Panc1 (cell line): ENCODE results near the gene CEP131. TPM values are rescaled to one million over a fixed set of nuclear protein-coding genes. Genes with fewer than 3 reads are reported as not detected.
A peak's percentile ranks its signal among the peaks of the same experiment; 100 is the strongest.

Experiments used
- ATAC-seq: fragments of 200-7000 bp; cut with Tn5 transposase; 2 replicates; pipeline ENCODE4 v1.9.1; 2020; ENCODE audit warnings: mild to moderate bottlenecking, moderate library complexity
- Bru-seq: library from RNA; stranded (reverse); fragments of 400-500 nt; gene quantifications from one replicate; lab custom pipeline; 2021; lab: Mats Ljungman, UMichigan
- BruChase-seq, 2 experiments: library from RNA; stranded (reverse); fragments of 400-500 nt; gene quantifications; one replicate each; lab custom pipeline; 2021; lab: Mats Ljungman, UMichigan
- BruUV-seq: library from RNA; stranded (reverse); fragments of 400-500 nt; replicated peaks from 2 replicates; lab custom pipeline; 2021; lab: Mats Ljungman, UMichigan
- CTCF ChIA-PET: fragments of 300-600 bp; sonication (Branson Sonifier 250); formaldehyde crosslinking; loops from one replicate; lab custom pipeline; 2022; ENCODE audit warnings: antibody characterized with exemption; lab: Charles Lee
- POLR2A ChIA-PET: fragments of 300-600 bp; sonication (Branson Sonifier 250); formaldehyde crosslinking; loops from one replicate; lab custom pipeline; 2022; ENCODE audit warnings: antibody characterized with exemption; lab: Charles Lee
- DNase-seq: peaks from one replicate; pipeline ENCODE4 v3.0.0-alpha.2; 2010; ENCODE audit warnings: low read depth, low spot score
- H3K27ac ChIP-seq: 2 replicates; pipeline ENCODE4 v1.5.1; 2011; ENCODE audit warnings: mild to moderate bottlenecking, low read length, inconsistent platforms
- H3K27me3 ChIP-seq: fragments of 200-500 bp; sonication (Bioruptor generic); 2 replicates; pipeline ENCODE4 v1.6.0; 2014; ENCODE audit warnings: low read length, inconsistent platforms; ENCODE audit not compliant: control insufficient read depth, insufficient read depth
- H3K36me3 ChIP-seq: fragments of 200-500 bp; sonication (Bioruptor generic); 2 replicates; pipeline ENCODE4 v1.5.1; 2014; ENCODE audit warnings: inconsistent platforms, mild to moderate bottlenecking, low read length, moderate library complexity; ENCODE audit not compliant: control insufficient read depth, insufficient read depth
- H3K4me1 ChIP-seq: 2 replicates; pipeline ENCODE4 v1.5.1; 2011; ENCODE audit warnings: inconsistent platforms, mild to moderate bottlenecking, low read length, moderate library complexity; ENCODE audit not compliant: control insufficient read depth, insufficient read depth
- H3K4me3 ChIP-seq, 2 experiments: 2 replicates each; pipeline ENCODE4 v1.5.1; 2011 to 2012; ENCODE audit warnings: low read depth in 2 of 2, low read length in 2 of 2, mild to moderate bottlenecking in 2 of 2, inconsistent platforms in 1 of 2, moderate library complexity in 1 of 2
- H3K9me3 ChIP-seq: fragments of 200-500 bp; sonication (Bioruptor generic); 2 replicates; pipeline ENCODE4 v1.5.1; 2014; ENCODE audit warnings: low read depth, mild to moderate bottlenecking, inconsistent platforms, low read length, moderate library complexity; ENCODE audit not compliant: control insufficient read depth, insufficient read depth
- CTCF ChIP-seq: fragments of 450-650 bp; IDR thresholded peaks from 2 replicates; pipeline ENCODE4 v1.5.1; 2017; ENCODE audit warnings: mild to moderate bottlenecking
- POLR2AphosphoS5 ChIP-seq: IDR thresholded peaks from 2 replicates; pipeline ENCODE4 v1.6.1; 2012; ENCODE audit warnings: mild to moderate bottlenecking, low read depth, low read length, moderate library complexity
- SIN3A ChIP-seq: IDR thresholded peaks from 2 replicates; pipeline ENCODE4 v1.6.1; 2012; ENCODE audit warnings: low read depth, mild to moderate bottlenecking, low read length, moderate library complexity, borderline replicate concordance; ENCODE audit not compliant: insufficient read depth
- TCF7L2 ChIP-seq: IDR thresholded peaks from 2 replicates; pipeline ENCODE4 v1.6.1; 2011; ENCODE audit warnings: mild to moderate bottlenecking, low read depth, low read length, inconsistent platforms
- in situ Hi-C: cut with HindIII; loops from 2 replicates; pipeline ENCODE4 v1.10.0; 2016; ENCODE audit warnings: low sequenced_read_pairs, low pct_unique_long_range_greater_than_20kb
- intact Hi-C: fragments of 100-400 bp; cut with micrococcal nuclease; formaldehyde crosslinking; loops from one replicate; pipeline ENCODE4 v1.10.0; 2022; ENCODE audit not compliant: unreplicated experiment
- long read RNA-seq: library from polyadenylated mRNA; unstranded; transcript quantifications from one replicate; pipeline ENCODE4 v2.0.0, GENCODE V29; 2021; ENCODE audit not compliant: unreplicated experiment
- polyA plus RNA-seq: library from polyadenylated mRNA; unstranded; fragments of >200 nt; gene quantifications from one replicate; pipeline ENCODE4 v1.2.1, GENCODE V29; 2012; ENCODE audit warnings: missing spikeins; ENCODE audit not compliant: insufficient read length
- total RNA-seq: library from RNA; stranded (reverse); gene quantifications from one replicate; pipeline ENCODE4 v1.2.1, GENCODE V29; 2021; ENCODE audit not compliant: unreplicated experiment
- TF ChIP-seq, protein P1 (sequence below), 2 experiments: IDR thresholded peaks; 2 replicates each; pipeline ENCODE4 v1.6.1; 2011 to 2012; ENCODE audit warnings: low read depth in 2 of 2, control low read depth in 1 of 2, low read length in 1 of 2, mild to moderate bottlenecking in 1 of 2, moderate library complexity in 1 of 2; ENCODE audit not compliant: insufficient read depth in 1 of 2

CEP131 gene
- total RNA-seq (26.0 TPM), Bru-seq, nascent RNA (percentile 51 among the genes with signal in this experiment), BruChase-seq, experiment 1, labeled RNA remaining after a 2-hour chase (percentile 56 among the genes with signal in this experiment), BruChase-seq, experiment 2, labeled RNA remaining after a 6-hour chase (percentile 60 among the genes with signal in this experiment)
- polyA plus RNA-seq: 32.5 TPM
- long read RNA-seq, transcript CEP131-203 (26 exons, 3,543 nt): major isoform, 7 of 85 reads
- long read RNA-seq, partial matches to known transcripts: 22 of 85 reads
- long read RNA-seq, other reads (novel, unspliced or antisense): 45 of 85 reads

DNA sequence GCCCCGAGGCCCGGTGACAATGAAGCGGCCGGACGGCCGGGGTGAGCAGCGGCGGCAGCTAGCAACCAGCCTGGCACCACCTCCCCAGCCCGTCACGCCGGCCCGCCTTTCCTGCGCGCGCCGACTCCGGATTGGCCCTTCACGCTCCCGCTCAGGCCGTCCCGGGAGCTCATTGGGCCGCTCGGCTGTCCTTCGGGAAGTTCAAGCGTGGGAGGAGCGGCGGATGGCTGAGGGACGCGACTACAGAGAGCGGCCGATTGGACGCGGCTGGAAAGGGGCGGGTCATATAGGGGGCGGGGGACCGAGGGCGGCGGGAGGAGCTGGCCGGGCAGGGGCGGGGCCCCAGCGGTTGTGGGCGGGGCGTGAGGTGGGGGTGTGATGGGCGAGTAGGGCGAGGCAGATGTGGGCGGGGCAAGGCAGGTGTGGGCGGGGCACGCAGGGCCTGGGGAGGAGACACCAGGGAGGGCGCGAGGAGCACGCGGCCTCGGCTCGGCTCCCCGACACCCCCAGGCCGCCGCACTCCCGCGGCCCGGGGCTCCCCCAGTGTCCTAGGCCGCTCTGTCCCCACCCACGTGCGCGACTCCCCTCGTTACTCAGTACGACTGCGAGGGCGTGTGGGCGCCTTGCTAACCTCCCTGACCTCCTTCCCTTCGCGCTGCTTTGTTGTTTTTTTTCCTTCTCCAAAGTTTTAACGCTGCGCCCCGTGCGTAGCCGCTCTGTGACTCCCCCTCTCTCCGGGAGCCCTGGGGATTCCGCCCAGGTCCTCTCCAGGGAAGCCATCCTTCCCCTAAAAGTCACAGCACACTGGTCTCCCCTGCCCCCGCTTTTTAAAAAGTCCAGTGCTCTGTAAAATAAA is at the start of gene CEP131:
TSS of gene CEP131 (minus strand) at position 60 of the 856 bp plus-strand sequence. CDS start 2,909 bp downstream, outside the sequence.
- Histone ChIP-seq H3K27ac (peak within 1 kb of the TSS; percentile 80), H3K36me3 (no peaks in the 10 kb centered on the region), H3K9me3 (no peaks in the 10 kb centered on the region), H3K4me1 (peaks cover 13% of the 10 kb centered on the region), H3K27me3 (no peaks in the 10 kb centered on the region), H3K4me3 (peak within 1 kb of the TSS; percentile 76 to 81)
- POLR2A ChIA-PET: interaction anchor here (0.6 to 1.2 kb wide), 7 partner anchors 16 to 404 kb away, joined by 3 to 18 read pairs (median 4); partner anchors contain the start of genes NDUFAF8 and TEPSIN
- TF ChIP-seq POLR2AphosphoS5: peak; percentile 60; the same call in 1 of the 2 replicates
- TF ChIP-seq, protein P1, sequence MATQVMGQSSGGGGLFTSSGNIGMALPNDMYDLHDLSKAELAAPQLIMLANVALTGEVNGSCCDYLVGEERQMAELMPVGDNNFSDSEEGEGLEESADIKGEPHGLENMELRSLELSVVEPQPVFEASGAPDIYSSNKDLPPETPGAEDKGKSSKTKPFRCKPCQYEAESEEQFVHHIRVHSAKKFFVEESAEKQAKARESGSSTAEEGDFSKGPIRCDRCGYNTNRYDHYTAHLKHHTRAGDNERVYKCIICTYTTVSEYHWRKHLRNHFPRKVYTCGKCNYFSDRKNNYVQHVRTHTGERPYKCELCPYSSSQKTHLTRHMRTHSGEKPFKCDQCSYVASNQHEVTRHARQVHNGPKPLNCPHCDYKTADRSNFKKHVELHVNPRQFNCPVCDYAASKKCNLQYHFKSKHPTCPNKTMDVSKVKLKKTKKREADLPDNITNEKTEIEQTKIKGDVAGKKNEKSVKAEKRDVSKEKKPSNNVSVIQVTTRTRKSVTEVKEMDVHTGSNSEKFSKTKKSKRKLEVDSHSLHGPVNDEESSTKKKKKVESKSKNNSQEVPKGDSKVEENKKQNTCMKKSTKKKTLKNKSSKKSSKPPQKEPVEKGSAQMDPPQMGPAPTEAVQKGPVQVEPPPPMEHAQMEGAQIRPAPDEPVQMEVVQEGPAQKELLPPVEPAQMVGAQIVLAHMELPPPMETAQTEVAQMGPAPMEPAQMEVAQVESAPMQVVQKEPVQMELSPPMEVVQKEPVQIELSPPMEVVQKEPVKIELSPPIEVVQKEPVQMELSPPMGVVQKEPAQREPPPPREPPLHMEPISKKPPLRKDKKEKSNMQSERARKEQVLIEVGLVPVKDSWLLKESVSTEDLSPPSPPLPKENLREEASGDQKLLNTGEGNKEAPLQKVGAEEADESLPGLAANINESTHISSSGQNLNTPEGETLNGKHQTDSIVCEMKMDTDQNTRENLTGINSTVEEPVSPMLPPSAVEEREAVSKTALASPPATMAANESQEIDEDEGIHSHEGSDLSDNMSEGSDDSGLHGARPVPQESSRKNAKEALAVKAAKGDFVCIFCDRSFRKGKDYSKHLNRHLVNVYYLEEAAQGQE (IDR thresholded peaks at IDR 0.05; ENCODE audit: insufficient read depth in 1 of 2, low read depth in 2 of 2, low read length in 1 of 2): no peak
- TF ChIP-seq CTCF: no peak
- TF ChIP-seq TCF7L2: peak; percentile 47; the same call in 1 of the 2 replicates
- peak; percentile 40; the same call in 1 of the 2 replicates for TF ChIP-seq SIN3A
- CTCF ChIA-PET: interaction anchor here (0.6 to 1.2 kb wide), 5 partner anchors 23 to 351 kb away, joined by 4 to 17 read pairs (median 5); no protein-coding TSS in a partner anchor
- in situ Hi-C loops (no loop called here), intact Hi-C loops (no loop called here)
- ATAC-seq (peak; percentile 99), DNase-seq (peak; percentile 77)
- BruUV-seq: no TSS peak

DNA sequence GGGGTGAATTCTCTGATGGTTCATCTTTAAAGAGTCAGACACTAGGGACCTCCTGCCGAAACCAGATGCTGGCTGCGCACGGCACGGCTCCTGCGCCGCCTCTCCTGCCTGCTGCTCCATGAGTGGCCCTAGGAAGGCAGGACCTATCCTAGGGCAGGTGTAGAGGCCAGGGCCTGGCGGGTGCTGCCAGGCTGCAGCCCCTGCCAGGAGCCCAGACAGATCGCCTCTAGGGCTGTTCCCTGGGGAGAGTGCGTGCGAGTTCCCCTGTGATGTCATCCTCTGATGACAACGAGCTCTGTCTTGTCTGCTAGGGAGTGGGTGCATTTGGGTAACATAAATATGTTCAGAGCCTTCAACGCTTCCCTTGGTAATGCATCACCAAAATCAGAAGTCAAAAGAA is 48.5 kb upstream of the CEP131 start:
- in situ Hi-C loops: no loop called here
- H3K27me3 ChIP-seq: no peaks in the 10 kb centered on the region
- no peak overlapping the region for H3K4me3 ChIP-seq
- no peak for DNase-seq
- intact Hi-C loops: no loop called here
- peaks cover 18% of the 10 kb centered on the region for H3K36me3 ChIP-seq
- H3K4me1 ChIP-seq: no peaks in the 10 kb centered on the region
- BruUV-seq: no TSS peak
- no peak for TF ChIP-seq CTCF
- TF ChIP-seq, protein P1 (IDR thresholded peaks at IDR 0.05; ENCODE audit: insufficient read depth in 1 of 2, low read depth in 2 of 2, low read length in 1 of 2): no peak
- TF ChIP-seq POLR2AphosphoS5: no peak
- no peak for TF ChIP-seq TCF7L2
- no peak for TF ChIP-seq SIN3A
- ATAC-seq: peak; percentile 15; the same call in 1 of the 2 replicates
- H3K9me3 ChIP-seq: no peaks in the 10 kb centered on the region
- ChIA-PET POLR2A (no interaction called here), CTCF (interaction anchor here (0.7 to 0.8 kb wide), 3 partner anchors 10 to 1508 kb away, joined by 3 to 7 read pairs (median 6); no protein-coding TSS in a partner anchor)
- H3K27ac ChIP-seq: no peak overlapping the region
